Brain microvascular endothelial cell (primary cell): Measurements from ENCODE around the gene HRC.

ENCODE experiments used
- DNase-seq: peaks from one replicate; pipeline ENCODE4 v3.0.0-alpha.2; 2020
- H3K27ac ChIP-seq: fragments of 250-450 bp; sonication (Bioruptor Pico); 2 replicates; pipeline ENCODE4 v1.5.1; 2020; ENCODE audit warnings: mild to moderate bottlenecking, moderate library complexity
- H3K27me3 ChIP-seq: fragments of 250-450 bp; sonication (Bioruptor Pico); replicated peaks from 2 replicates; pipeline ENCODE4 v1.5.1; 2020; ENCODE audit warnings: mild to moderate bottlenecking
- H3K36me3 ChIP-seq: fragments of 250-450 bp; sonication (Bioruptor Pico); replicated peaks from 2 replicates; pipeline ENCODE4 v1.5.1; 2020; ENCODE audit warnings: mild to moderate bottlenecking
- H3K4me3 ChIP-seq: 2 replicates; pipeline ENCODE4 v1.5.1; 2011; ENCODE audit warnings: low read depth, mild to moderate bottlenecking, control low read depth, low read length, moderate library complexity
- CTCF ChIP-seq: IDR thresholded peaks from 2 replicates; pipeline ENCODE4 v1.5.1; 2011; ENCODE audit warnings: low read depth, mild to moderate bottlenecking, moderate library complexity, low read length, control low read depth, inconsistent platforms; ENCODE audit errors: missing control alignments
- in situ Hi-C: cut with HindIII; loops from 2 replicates; pipeline ENCODE4 v1.10.0; 2017; ENCODE audit warnings: low sequenced_read_pairs, low pct_ligation_motif_present

HRC gene

DNA sequence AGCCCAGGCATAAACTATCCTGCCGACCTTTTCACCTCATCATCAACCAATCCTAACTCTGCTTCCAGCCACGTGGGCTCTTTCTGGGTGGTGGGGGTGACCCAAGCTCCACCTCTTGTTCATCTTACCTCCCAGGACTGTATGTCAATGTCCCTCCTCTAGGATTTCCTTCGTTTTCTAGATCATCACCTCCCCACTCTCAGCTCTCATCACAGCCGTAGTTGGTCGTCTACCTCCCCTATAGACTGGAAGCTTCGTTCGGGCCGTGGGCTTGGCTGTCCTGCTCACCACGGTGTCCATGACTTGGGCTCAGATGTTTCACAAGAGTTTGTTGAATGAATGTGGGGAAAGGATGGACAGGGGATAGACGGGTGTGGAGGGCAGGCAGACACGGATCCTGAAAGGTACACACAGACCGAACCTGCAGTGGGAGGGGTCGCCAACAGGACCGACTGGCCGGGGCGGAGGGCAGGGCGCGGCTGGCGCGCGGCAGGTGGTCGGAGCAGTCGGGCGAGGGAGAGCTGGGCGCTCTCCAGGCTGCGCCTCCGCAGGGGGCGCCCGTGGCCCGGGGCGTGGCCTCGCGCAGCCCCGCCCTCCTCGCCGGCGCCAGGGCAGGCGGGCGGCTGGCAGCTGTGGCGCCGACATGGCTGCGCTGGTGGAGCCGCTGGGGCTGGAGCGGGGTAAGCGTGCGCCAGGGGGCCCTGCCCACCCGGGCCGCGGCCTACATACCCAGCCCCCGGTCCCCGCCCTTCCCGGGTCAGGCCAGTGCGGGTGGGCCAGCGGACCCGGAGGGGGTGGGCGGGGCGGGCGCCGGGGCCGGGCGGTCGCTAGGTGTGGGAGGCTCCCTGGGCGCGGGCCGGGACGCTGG lies 41.2 kb downstream of the HRC start, which contains the start of gene LIN7B:
Gene LIN7B (plus strand): TSS at position 609 of the 868 bp plus-strand sequence. CDS start 35 bp downstream, at position 644.
- no peaks in the 10 kb centered on the region for H3K27me3 ChIP-seq
- peak within 1 kb of the TSS; percentile 73 for H3K4me3 ChIP-seq
- in situ Hi-C loops: no loop called here
- no peak within 1 kb of the TSS for H3K27ac ChIP-seq
- peak; percentile 17 for DNase-seq
- peak; percentile 25 for TF ChIP-seq CTCF
- peaks cover 6% of the 10 kb centered on the region for H3K36me3 ChIP-seq

GRCh38 chr19:49111218-49111998 lies 43.8 kb downstream of the HRC start:
- Histone ChIP-seq H3K27ac (no peak overlapping the region), H3K27me3 (no peaks in the 10 kb centered on the region), H3K4me3 (no peak overlapping the region), H3K36me3 (peaks cover 32% of the 10 kb centered on the region)
- DNase-seq: no peak
- in situ Hi-C loops: no loop called here
- TF ChIP-seq CTCF: no peak

DNA sequence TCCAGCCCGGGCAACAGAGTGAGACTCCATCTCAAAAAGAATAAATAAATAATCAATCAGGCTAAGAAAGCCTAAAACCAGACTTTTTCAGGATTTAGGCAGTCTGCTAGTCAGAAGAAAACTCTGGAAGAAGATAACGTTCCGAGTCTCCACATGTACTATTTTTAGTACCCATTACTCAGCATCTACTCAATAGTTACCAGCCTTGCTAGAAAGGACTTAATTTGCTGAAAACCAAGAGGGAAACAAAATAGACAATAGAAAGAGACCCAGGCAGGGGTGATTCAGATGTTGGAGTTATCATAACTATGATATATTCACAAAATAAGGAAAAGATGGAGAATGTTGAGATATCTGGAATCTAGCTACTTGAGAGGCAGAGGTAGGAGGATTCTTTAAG lies 44.6 kb downstream of the HRC start:
- no peak for TF ChIP-seq CTCF
- Histone ChIP-seq H3K4me3 (no peak overlapping the region), H3K36me3 (peaks cover 41% of the 10 kb centered on the region), H3K27me3 (no peaks in the 10 kb centered on the region), H3K27ac (no peak overlapping the region)
- DNase-seq: peak; percentile 15
- in situ Hi-C loops: no loop called here

DNA sequence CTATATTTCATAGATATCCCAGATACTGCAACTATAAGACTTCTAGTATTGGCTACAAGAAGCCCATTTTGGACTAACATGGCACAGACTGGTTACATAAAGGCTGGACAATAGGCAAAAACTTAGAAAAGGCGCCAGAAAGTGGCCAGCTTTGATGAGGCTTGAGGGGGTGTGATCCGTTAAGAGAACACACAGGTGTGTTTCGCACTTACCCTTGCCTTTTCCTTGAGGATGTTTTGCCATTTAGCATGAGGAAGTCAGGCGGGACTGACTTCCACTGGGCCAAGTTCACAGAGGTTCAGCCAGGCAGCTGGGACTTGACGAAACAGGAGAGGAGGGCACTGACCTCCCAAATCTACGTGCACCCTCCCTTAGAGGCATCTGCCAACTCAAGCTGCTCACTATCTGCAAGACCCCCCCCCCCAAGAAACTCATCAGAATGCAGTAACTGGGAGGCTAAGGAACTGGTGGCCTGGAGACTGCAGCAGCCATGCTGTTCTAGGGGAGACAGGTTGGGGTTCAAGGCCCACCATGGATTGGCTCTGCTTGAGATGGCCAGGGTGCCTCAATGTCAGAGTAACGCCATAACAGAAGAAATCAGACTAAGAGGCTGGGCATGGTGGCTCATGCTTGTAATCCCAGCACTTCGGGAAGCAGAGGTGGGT lies 45.5 kb downstream of the HRC start:
- Histone ChIP-seq H3K27me3 (no peaks in the 10 kb centered on the region), H3K4me3 (no peak overlapping the region), H3K36me3 (peaks cover 49% of the 10 kb centered on the region), H3K27ac (no peak overlapping the region)
- TF ChIP-seq CTCF: no peak
- DNase-seq: no peak
- in situ Hi-C loops: no loop called here

DNA sequence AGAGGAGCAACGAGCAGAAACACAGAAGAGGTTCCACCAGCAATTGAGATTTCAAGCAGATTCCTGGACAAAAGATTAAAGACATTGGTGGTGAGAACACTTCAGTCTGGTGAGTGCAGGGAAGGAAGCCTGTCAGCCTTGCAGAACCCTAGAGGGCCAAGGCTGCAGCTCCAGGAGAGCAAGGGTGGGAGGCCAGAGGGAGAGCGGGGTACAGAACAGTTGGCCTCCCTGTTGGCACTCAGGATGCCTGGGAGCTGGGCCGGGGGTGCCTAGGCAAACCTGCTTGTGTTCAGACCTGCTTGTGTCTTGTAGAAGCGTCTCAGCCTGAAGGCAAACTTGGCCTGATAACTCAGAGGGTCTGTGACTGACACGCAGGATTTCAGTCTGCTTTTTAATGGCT lies 46.1 kb downstream of the HRC start:
- no peak overlapping the region for H3K4me3 ChIP-seq
- H3K27ac ChIP-seq: no peak overlapping the region
- in situ Hi-C loops: no loop called here
- no peak for TF ChIP-seq CTCF
- peaks cover 56% of the 10 kb centered on the region for H3K36me3 ChIP-seq
- no peak for DNase-seq
- H3K27me3 ChIP-seq: no peaks in the 10 kb centered on the region
